Activated CD4-positive, alpha-beta memory T cell treated with anti-CD3 and anti-CD28 coated beads, Interleukin-2, amount 10 ng/mL, durations not matched to agents 7 days and 5 days (primary cell): Measurements from ENCODE around the gene CASKIN2. TPM values are rescaled to one million over a fixed set of nuclear protein-coding genes. Genes with fewer than 3 reads are reported as not detected.

Source experiments
- CTCF ChIA-PET: fragments of 350-600 bp; sonication (Branson Sonifier 250); formaldehyde crosslinking; loops from one replicate; lab custom pipeline; 2021; ENCODE audit warnings: antibody characterized with exemption, inconsistent platforms; lab: Charles Lee
- POLR2A ChIA-PET: fragments of 350-600 bp; sonication (Branson Sonifier 250); formaldehyde crosslinking; loops from one replicate; lab custom pipeline; 2021; ENCODE audit warnings: antibody characterized with exemption; lab: Charles Lee
- DNase-seq: peaks from one replicate; pipeline ENCODE4 v3.0.0-alpha.2; 2020
- H3K27ac Mint-ChIP-seq: one replicate; pipeline ENCODE4 v1.8.0; 2021; ENCODE audit warnings: mild to moderate bottlenecking, mixed read lengths
- H3K27me3 Mint-ChIP-seq: one replicate; pipeline ENCODE4 v1.8.0; 2021; ENCODE audit warnings: mixed read lengths
- H3K36me3 Mint-ChIP-seq: one replicate; pipeline ENCODE4 v1.8.0; 2021; ENCODE audit warnings: low read depth, mixed read lengths
- H3K4me1 Mint-ChIP-seq: one replicate; pipeline ENCODE4 v1.8.0; 2021; ENCODE audit warnings: mixed read lengths
- H3K4me3 Mint-ChIP-seq: one replicate; pipeline ENCODE4 v1.8.0; 2021; ENCODE audit warnings: mild to moderate bottlenecking, mixed read lengths
- H3K9me3 Mint-ChIP-seq: one replicate; pipeline ENCODE4 v1.8.0; 2021; ENCODE audit warnings: mixed read lengths
- total RNA-seq, 2 experiments: library from RNA; stranded (reverse); gene quantifications; one replicate each; pipeline ENCODE4 v1.2.3, GENCODE V29; 2021

Gene CASKIN2
- total RNA-seq, 2 experiments from 2014 or later, result 1.5 to 1.9 TPM

DNA sequence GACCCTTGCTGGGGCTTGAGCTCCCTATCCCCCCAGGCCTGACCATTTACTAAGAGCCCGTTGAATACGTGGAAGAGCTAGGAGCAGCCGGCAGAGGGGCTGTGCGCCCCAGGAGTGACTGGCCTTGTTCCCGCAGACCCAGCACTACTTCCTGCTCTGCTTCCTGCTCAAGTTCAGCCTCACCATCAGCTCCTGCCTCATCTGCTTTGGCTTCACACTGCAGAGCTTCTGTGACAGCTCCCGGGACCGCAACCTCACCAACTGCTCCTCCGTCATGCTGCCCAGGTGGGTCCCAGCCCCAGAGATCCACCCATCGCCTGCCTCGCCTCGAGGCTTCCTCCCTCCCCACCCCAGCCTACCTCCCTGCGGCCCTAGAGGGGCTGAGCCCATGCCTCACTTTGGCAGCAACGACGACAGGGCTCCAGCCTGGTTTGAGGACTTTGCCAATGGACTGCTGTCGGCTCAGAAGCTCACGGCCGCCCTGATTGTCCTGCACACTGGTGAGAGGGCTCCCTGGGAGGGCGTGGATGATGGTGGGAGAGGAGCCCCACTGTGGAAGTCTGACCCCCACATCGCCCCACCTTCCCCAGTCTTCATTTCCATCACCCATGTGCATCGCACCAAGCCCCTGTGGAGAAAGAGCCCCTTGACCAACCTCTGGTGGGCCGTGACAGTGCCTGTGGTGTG, 17.2 kb downstream of the CASKIN2 start:
- CTCF ChIA-PET, result interaction anchor here (1.6 kb wide), 1 partner anchor 11 kb away, joined by 4 read pairs; no protein-coding TSS in a partner anchor
- Mint-ChIP-seq H3K4me1 (no peaks in the 10 kb centered on the region), H3K9me3 (no peaks in the 10 kb centered on the region), H3K27ac (no peak overlapping the region), H3K36me3 (peaks cover 8% of the 10 kb centered on the region), H3K27me3 (no peaks in the 10 kb centered on the region), H3K4me3 (no peak overlapping the region)
- POLR2A ChIA-PET, result interaction anchor here (0.7 kb wide), 2 partner anchors 9 to 42 kb away, joined by 3 read pairs; partner anchors contain the start of gene TMEM94
- DNase-seq, result no peak

DNA sequence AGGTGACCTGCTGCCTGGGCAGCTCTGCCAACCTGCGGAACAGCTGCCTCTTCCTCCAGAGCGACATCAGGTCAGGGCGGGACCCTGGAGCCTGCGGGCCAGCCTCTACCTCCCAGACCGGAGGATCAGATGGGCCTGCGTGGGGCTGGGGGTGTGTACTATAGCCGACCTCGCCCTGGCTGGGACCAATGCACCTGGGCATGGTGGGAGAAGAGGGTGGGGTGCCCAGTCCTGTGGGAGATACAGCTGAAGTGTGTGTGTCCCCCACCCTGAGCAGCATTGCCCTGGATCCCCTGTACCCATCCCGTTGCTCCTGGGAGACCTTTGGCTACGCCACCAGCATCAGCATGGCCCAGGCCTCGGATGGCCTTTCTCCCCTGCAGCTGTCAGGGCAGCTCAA, 19.3 kb downstream of the CASKIN2 start:
- Mint-ChIP-seq H3K4me3 (no peak overlapping the region), H3K9me3 (no peaks in the 10 kb centered on the region), H3K27me3 (no peaks in the 10 kb centered on the region), H3K36me3 (peaks cover 13% of the 10 kb centered on the region), H3K27ac (no peak overlapping the region), H3K4me1 (no peaks in the 10 kb centered on the region)
- ChIA-PET POLR2A (interaction anchor here (1.1 kb wide), 1 partner anchor 39 kb away, joined by 3 read pairs; no protein-coding TSS in a partner anchor), CTCF (no interaction called here)
- no peak for DNase-seq

DNA sequence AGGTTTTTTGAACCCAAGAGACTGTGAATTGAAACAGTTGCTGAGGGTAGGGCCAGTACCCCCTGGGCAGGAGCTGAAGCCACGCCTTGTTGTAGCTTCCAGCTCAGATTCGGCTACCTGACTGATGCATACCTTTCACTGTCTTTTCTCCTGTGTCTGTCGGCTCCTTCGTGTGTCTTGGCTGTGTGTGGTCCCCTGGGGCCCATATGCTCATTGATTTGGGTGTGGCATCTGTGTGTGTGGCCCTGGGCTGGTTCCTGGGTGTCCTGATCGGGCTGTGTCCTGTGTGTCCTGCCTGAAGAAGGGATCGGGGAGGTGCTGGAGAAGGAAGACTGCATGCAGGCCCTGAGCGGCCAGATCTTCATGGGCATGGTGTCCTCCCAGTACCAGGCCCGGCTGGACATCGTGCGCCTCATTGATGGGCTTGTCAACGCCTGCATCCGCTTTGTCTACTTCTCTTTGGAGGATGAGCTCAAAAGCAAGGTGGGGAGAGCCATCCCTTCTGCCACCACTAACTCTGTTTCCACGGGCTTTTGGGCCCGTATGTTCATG, 20.9 kb downstream of the CASKIN2 start:
- Mint-ChIP-seq H3K27me3 (no peaks in the 10 kb centered on the region), H3K27ac (no peak overlapping the region), H3K9me3 (no peaks in the 10 kb centered on the region), H3K4me3 (no peak overlapping the region), H3K4me1 (no peaks in the 10 kb centered on the region), H3K36me3 (peaks cover 15% of the 10 kb centered on the region)
- ChIA-PET CTCF (no interaction called here), POLR2A (no interaction called here)
- no peak for DNase-seq

DNA sequence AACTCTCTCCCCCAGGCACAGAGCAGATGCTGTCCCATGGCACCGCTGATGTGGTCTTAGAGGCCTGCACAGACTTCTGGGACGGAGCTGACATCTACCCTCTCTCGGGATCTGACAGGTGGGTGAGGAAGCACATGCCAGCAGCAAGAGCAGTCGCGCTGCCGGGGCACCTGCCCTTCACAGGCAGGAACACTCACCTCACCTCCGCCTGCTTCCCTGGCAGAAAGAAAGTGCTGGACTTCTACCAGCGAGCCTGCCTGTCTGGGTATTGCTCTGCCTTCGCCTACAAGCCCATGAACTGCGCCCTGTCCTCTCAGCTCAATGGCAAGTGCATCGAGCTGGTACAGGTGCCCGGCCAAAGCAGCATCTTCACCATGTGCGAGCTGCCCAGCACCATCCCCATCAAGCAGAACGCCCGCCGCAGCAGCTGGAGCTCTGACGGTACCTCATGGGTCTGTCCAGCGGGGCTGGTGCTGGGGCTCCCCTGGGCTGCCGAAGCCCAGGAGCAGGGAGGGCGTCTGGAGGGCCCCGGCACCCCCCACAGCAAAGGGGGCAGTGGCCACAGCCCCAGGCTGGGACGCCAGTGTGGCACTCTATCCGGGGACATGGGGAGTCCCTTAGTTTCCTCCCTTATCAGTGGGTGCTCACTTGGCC, 21.7 kb downstream of the CASKIN2 start:
- Mint-ChIP-seq H3K36me3 (peaks cover 15% of the 10 kb centered on the region), H3K9me3 (no peaks in the 10 kb centered on the region), H3K4me1 (peaks cover under 1% of the 10 kb centered on the region), H3K27me3 (no peaks in the 10 kb centered on the region), H3K4me3 (no peak overlapping the region), H3K27ac (no peak overlapping the region)
- ChIA-PET CTCF (no interaction called here), POLR2A (no interaction called here)
- no peak for DNase-seq

DNA sequence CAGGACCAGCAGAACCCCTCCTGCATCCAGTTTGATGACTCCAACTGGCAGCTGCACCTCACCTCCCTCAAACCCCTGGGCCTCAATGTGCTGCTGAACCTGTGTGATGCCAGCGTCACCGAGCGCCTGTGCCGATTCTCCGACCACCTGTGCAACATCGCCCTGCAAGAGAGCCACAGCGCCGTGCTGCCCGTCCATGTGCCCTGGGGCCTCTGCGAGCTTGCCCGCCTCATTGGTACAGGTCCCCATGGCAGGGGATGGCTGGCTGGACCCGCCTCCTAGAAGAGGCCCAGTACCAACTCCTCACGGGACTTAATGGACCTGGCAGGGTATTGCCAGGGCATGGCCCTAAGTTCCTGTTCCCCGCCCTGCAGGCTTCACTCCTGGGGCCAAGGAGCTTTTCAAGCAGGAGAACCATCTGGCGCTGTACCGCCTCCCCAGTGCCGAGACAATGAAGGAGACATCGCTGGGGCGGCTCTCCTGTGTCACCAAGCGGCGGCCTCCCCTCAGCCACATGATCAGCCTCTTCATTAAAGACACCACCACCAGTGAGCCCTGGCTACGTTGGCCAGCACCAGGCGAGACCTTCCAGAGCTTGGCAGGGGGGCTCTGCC, 22.7 kb downstream of the CASKIN2 start:
- Mint-ChIP-seq H3K27ac (no peak overlapping the region), H3K27me3 (no peaks in the 10 kb centered on the region), H3K9me3 (no peaks in the 10 kb centered on the region), H3K36me3 (peaks cover 12% of the 10 kb centered on the region), H3K4me3 (no peak overlapping the region), H3K4me1 (peaks cover 8% of the 10 kb centered on the region)
- ChIA-PET CTCF (no interaction called here), POLR2A (interaction anchor here (0.9 kb wide), 1 partner anchor 36 kb away, joined by 3 read pairs; the partner anchor contains the start of gene TMEM94)
- DNase-seq, result no peak

DNA sequence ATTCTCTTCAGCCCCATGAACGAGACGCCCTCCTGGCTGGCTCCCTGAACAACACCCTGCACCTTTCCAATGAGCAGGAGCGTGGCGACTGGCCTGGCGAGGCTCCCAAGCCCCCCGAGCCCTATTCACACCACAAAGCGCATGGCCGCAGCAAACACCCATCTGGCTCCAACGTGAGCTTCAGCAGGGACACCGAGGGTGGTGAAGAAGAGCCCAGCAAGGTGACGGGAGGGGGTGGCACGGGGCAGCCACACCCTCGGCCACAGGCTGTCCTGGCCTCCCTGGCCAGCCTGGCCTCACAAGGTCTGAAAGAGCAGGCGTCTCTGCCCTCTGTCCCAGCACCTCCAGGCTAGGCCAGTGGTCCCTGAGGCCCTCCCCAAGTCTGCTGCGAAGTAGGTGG, 23.7 kb downstream of the CASKIN2 start:
- Mint-ChIP-seq H3K4me3 (no peak overlapping the region), H3K27ac (no peak overlapping the region), H3K27me3 (no peaks in the 10 kb centered on the region), H3K36me3 (peaks cover 10% of the 10 kb centered on the region), H3K4me1 (peaks cover 18% of the 10 kb centered on the region), H3K9me3 (no peaks in the 10 kb centered on the region)
- CTCF ChIA-PET, result no interaction called here
- POLR2A ChIA-PET, result no interaction called here
- DNase-seq, result no peak

DNA sequence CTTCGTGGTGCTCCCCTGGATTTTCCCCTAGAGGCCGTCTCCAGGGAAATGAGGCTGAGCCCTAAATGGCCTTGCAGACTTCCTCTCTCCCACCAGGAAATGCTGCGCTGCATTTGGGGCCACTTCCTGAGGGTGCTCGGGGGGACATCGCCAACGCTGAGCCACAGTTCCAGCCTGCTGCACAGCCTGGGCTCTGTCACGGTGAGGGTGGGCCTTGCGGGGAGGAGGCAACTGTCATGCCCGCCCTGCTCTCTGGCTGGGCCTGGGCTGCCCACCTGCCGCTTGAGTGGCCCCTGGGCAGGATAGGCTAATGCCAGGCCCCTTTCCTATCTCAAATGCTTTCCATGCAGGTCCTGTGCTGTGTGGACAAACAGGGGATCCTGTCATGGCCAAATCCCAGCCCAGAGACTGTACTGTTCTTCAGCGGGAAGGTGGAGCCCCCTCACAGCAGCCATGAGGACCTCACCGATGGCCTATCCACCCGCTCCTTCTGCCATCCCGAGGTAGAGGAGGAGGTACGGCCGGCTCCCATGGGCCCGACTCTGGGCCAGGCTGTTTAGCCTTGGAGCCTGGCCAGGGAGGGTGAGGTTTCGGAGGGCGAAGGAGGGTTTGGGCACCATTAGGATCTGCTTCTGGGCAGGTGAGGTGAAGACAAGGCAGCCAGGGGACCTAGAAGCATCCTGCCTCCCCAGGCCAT, 24.2 kb downstream of the CASKIN2 start:
- Mint-ChIP-seq H3K9me3 (no peaks in the 10 kb centered on the region), H3K4me3 (no peak overlapping the region), H3K36me3 (peaks cover 15% of the 10 kb centered on the region), H3K27ac (no peak overlapping the region), H3K4me1 (peaks cover 23% of the 10 kb centered on the region), H3K27me3 (no peaks in the 10 kb centered on the region)
- DNase-seq, result no peak
- CTCF ChIA-PET, result no interaction called here
- POLR2A ChIA-PET, result no interaction called here

DNA sequence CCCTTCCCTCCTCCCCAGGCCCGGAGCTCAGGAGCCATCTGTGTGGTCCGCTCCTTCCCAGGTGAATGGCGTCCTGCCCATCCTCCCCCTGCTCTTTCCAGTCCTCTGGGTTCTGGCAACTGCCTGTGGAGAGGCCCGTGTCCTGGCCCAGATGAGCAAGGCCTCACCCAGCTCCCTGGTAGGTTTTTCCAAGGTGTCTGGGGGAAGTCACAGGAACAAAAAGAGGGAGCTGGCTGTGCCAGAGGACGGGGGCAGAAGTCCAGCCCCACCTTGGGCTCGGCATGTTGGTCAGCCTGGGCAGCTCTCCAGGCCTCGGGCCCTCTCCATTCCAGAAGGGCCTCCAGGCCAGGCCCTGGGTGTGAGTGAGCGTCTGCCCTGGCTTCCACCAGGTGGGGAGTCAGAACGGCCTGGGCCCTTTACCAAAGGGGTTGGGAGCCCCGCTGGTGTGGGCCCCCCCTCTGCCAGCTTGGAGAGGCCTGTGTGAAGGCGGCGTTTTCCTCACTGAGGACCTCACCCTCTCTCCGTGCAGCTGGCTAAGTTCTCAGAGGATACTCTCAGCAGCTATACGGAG, 25.1 kb downstream of the CASKIN2 start:
- no peak overlapping the region for H3K27ac Mint-ChIP-seq
- no peak for DNase-seq
- POLR2A ChIA-PET, result interaction anchor here (0.8 kb wide), 1 partner anchor 9 kb away, joined by 3 read pairs; no protein-coding TSS in a partner anchor
- H3K4me3 Mint-ChIP-seq, result no peak overlapping the region
- CTCF ChIA-PET, result interaction anchor here (0.7 kb wide), 1 partner anchor 275 kb away, joined by 3 read pairs; the partner anchor contains the start of gene GALK1
- H3K9me3 Mint-ChIP-seq, result no peaks in the 10 kb centered on the region
- peaks cover 15% of the 10 kb centered on the region for H3K36me3 Mint-ChIP-seq
- H3K4me1 Mint-ChIP-seq, result peaks cover 23% of the 10 kb centered on the region
- no peaks in the 10 kb centered on the region for H3K27me3 Mint-ChIP-seq

DNA sequence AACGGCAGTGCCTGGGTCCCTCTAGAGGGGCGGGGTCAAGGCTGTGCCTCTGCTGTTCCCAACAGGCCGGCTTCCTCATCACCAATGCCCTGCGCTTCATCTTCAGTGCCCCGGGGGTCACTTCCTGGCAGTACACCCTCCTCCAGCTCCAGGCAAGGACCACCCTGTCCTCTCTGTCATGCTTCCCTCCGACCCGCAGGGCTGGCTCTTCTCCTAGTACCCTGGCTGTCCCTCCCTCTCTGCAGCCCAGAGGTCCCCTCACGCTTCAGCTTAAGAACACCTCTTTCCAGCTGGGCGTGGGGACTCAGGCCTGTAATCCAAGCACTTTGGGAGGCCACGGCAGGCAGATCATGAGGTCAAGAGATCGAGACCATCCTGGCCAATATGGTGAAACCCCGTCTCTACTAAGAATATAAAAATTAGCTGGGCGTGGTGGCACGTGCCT, 25.8 kb downstream of the CASKIN2 start:
- POLR2A ChIA-PET, result no interaction called here
- Mint-ChIP-seq H3K36me3 (peaks cover 15% of the 10 kb centered on the region), H3K4me1 (peaks cover 23% of the 10 kb centered on the region), H3K9me3 (no peaks in the 10 kb centered on the region), H3K27me3 (no peaks in the 10 kb centered on the region), H3K27ac (peak overlapping the region; percentile 62), H3K4me3 (no peak overlapping the region)
- CTCF ChIA-PET, result interaction anchor here (0.7 to 1.0 kb wide), 2 partner anchors 58 to 276 kb away, joined by 3 read pairs; partner anchors contain the start of gene GALK1
- no peak for DNase-seq

DNA sequence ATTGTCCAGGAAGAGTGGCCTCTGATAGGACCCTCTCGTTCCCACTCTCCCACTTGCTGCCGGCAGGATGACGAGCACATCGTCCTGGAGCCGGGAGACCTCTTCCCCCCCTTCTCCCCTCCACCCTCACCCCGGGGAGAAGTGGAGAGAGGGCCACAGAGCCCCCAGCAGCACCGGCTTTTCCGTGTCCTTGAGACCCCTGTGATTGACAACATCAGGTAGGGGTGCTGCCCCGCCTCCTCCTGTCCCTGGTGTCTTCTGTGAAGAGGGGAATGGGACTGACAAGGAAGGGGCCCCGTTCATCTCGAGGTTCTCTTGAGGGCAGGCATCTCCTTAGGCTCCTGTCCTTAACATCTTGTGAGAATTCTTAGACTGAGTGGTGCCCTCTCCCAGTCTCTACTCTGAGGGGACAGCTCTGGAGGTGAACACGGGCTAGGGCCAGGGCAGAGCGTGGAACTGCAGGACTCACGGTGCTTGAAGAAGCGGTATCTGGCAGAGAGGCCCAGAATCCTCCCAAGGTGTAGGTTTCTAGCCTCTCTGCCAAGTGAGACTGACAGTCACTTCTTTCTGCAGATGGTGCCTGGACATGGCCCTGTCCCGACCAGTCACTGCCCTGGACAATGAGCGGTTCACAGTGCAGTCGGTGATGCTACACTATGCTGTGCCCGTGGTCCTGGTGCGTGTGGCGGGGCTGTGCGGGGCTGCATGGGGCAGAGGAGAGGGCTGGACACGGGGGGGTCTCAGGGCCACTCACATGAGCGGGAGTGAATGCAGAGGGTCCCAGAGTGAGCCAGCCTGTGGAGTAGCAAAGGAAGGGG, 26.4 kb downstream of the CASKIN2 start:
- Mint-ChIP-seq H3K27ac (peak overlapping the region; percentile 87), H3K4me3 (no peak overlapping the region), H3K36me3 (peaks cover 13% of the 10 kb centered on the region), H3K27me3 (no peaks in the 10 kb centered on the region), H3K4me1 (peaks cover 23% of the 10 kb centered on the region), H3K9me3 (no peaks in the 10 kb centered on the region)
- no peak for DNase-seq
- POLR2A ChIA-PET, result interaction anchor here (2.2 kb wide), 1 partner anchor 33 kb away, joined by 10 read pairs; the partner anchor contains the start of gene TMEM94
- CTCF ChIA-PET, result interaction anchor here (1.0 to 2.2 kb wide), 2 partner anchors 32 to 57 kb away, joined by 3 to 14 read pairs; partner anchors contain the start of gene TMEM94

DNA sequence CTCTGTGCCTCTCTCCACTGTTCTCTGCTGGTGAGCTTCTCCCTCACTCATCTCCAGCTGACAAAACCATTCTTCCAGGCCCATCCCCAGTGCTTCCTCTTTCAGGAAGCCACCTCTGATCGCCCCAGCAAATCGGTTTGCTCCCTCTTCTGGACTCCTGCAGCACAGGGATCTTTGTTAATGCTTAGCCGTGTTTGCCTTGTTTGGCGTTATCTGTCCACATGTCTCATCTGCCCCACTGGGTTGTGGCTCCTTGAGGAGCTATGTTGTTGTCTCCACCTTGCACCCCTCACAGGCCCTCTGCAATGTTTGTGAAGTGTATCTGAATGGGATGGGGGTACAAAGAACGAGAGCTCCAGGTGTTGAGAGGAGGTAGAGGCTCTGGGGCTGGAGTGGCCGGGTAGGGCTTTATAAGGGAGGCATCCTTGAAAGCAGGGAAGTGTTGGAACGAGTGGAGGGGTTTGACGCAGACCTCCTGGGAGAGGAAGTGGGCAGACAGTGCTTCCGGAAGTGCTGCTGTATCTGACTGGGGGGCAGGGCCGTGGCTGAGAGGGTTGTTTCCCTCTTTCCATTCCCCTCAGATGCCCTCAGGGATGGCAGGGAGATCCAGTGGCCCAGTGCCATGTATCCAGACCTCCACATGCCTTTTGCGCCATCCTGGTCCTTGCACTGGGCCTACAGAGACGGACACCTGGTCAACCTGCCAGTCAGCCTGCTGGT, 27.8 kb downstream of the CASKIN2 start:
- H3K9me3 Mint-ChIP-seq, result no peaks in the 10 kb centered on the region
- H3K27ac Mint-ChIP-seq, result peak overlapping the region; percentile 87
- CTCF ChIA-PET, result interaction anchor here (0.5 to 2.2 kb wide), 8 partner anchors 11 to 114 kb away, joined by 3 to 14 read pairs (median 4); partner anchors contain the start of gene TMEM94
- H3K27me3 Mint-ChIP-seq, result no peaks in the 10 kb centered on the region
- H3K36me3 Mint-ChIP-seq, result peaks cover 9% of the 10 kb centered on the region
- DNase-seq, result peak; percentile 71
- peak overlapping the region; percentile 12 for H3K4me3 Mint-ChIP-seq
- H3K4me1 Mint-ChIP-seq, result peaks cover 23% of the 10 kb centered on the region
- POLR2A ChIA-PET, result interaction anchor here (0.7 to 2.2 kb wide), 7 partner anchors 16 to 266 kb away, joined by 3 to 10 read pairs (median 4); partner anchors contain the start of gene TMEM94
